K562 (cell line): ENCODE results near the gene GPATCH3.

Experiments
- FOXP4 ChIP-seq: sonication (generic); formaldehyde crosslinking; IDR thresholded peaks from 2 replicates; pipeline ENCODE4 v1.8.0; 2022; ENCODE audit warnings: mild to moderate bottlenecking, missing genetic modification reagents, borderline replicate concordance
- POLR2AphosphoS5 ChIP-seq: IDR thresholded peaks from 2 replicates; pipeline ENCODE4 v1.6.1; 2011; ENCODE audit warnings: mild to moderate bottlenecking, low read depth, low read length, moderate library complexity; ENCODE audit not compliant: control insufficient read depth, insufficient read depth
- SMARCB1 ChIP-seq: IDR thresholded peaks from 2 replicates; pipeline ENCODE4 v1.6.1; 2011; ENCODE audit warnings: improper control_type of control experiment, low read depth; ENCODE audit not compliant: insufficient read length
- YY1 ChIP-seq, 3 experiments: IDR thresholded peaks; 2 replicates each; pipeline ENCODE4 v1.6.1; 2011; ENCODE audit warnings: low read length in 2 of 3, mild to moderate bottlenecking in 2 of 3, moderate library complexity in 2 of 3, borderline replicate concordance in 1 of 3, control low read depth in 1 of 3, low read depth in 1 of 3; ENCODE audit not compliant: insufficient read depth in 3 of 3, insufficient replicate concordance in 2 of 3, control insufficient read depth in 1 of 3, insufficient read length in 1 of 3; ENCODE audit errors: extremely low read depth in 1 of 3
- TF ChIP-seq, protein P1 (sequence below), 3 experiments: IDR thresholded peaks in 2 of 3; conservative IDR thresholded peaks in 1 of 3; 2 replicates each; pipeline ENCODE4 v1.5.1; 2011 to 2012; ENCODE audit warnings: low read length in 3 of 3, mild to moderate bottlenecking in 3 of 3, control low read depth in 2 of 3, improper control_type of control experiment in 1 of 3, inconsistent platforms in 1 of 3, low read depth in 1 of 3, mixed read lengths in 1 of 3, moderate library complexity in 1 of 3; ENCODE audit not compliant: insufficient read depth in 2 of 3
- TF ChIP-seq, protein P2 (sequence below): fragments of 250-450 bp; sonication (Bioruptor Pico); IDR thresholded peaks from 2 replicates; pipeline ENCODE4 v1.5.0; 2020; ENCODE audit warnings: mild to moderate bottlenecking, borderline replicate concordance
- TF ChIP-seq, protein P3 (sequence below): sonication (generic); formaldehyde crosslinking; IDR thresholded peaks from 2 replicates; pipeline ENCODE4 v1.9.0; 2022; ENCODE audit warnings: mild to moderate bottlenecking, missing genetic modification reagents

DNA sequence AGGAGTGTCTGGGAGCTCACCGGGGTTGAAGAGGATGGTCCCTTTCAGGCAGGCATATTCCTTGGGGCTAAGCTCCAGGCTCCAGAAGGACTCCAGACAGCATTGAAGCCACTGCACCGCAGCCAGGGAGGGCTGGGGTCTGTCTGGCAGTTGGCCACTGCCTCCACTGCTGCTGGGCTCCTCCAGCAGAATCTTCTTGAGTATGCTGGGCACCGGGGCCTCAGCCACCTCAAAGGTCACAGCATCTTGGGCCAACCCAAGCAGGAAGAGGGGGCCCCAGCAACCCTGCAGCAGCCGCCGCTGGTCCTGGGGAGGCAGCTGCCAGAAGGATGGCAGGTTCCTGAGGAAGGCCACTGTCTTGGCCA lies 13.1 kb upstream of the GPATCH3 start:
- TF ChIP-seq, protein P1, sequence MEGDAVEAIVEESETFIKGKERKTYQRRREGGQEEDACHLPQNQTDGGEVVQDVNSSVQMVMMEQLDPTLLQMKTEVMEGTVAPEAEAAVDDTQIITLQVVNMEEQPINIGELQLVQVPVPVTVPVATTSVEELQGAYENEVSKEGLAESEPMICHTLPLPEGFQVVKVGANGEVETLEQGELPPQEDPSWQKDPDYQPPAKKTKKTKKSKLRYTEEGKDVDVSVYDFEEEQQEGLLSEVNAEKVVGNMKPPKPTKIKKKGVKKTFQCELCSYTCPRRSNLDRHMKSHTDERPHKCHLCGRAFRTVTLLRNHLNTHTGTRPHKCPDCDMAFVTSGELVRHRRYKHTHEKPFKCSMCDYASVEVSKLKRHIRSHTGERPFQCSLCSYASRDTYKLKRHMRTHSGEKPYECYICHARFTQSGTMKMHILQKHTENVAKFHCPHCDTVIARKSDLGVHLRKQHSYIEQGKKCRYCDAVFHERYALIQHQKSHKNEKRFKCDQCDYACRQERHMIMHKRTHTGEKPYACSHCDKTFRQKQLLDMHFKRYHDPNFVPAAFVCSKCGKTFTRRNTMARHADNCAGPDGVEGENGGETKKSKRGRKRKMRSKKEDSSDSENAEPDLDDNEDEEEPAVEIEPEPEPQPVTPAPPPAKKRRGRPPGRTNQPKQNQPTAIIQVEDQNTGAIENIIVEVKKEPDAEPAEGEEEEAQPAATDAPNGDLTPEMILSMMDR (IDR thresholded peaks at IDR 0.05 in 2 of 3, conservative IDR thresholded peaks at IDR 0.05 in 1 of 3; ENCODE audit: insufficient read depth in 2 of 3, low read depth in 1 of 3, low read length in 3 of 3), result no peak
- TF ChIP-seq, protein P2, sequence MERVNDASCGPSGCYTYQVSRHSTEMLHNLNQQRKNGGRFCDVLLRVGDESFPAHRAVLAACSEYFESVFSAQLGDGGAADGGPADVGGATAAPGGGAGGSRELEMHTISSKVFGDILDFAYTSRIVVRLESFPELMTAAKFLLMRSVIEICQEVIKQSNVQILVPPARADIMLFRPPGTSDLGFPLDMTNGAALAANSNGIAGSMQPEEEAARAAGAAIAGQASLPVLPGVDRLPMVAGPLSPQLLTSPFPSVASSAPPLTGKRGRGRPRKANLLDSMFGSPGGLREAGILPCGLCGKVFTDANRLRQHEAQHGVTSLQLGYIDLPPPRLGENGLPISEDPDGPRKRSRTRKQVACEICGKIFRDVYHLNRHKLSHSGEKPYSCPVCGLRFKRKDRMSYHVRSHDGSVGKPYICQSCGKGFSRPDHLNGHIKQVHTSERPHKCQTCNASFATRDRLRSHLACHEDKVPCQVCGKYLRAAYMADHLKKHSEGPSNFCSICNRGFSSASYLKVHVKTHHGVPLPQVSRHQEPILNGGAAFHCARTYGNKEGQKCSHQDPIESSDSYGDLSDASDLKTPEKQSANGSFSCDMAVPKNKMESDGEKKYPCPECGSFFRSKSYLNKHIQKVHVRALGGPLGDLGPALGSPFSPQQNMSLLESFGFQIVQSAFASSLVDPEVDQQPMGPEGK (CRISPR knock-in tag), result no peak
- TF ChIP-seq FOXP4 (no peak), POLR2AphosphoS5 (no peak), YY1 (IDR thresholded peaks at IDR 0.05; ENCODE audit: borderline replicate concordance in 1 of 3, control insufficient read depth in 1 of 3, extremely low read depth in 1 of 3, insufficient read depth in 3 of 3, insufficient read length in 1 of 3, insufficient replicate concordance in 2 of 3, low read depth in 1 of 3, low read length in 2 of 3) (no peak), SMARCB1 (no peak)
- TF ChIP-seq, protein P3, sequence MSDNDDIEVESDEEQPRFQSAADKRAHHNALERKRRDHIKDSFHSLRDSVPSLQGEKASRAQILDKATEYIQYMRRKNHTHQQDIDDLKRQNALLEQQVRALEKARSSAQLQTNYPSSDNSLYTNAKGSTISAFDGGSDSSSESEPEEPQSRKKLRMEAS, result no peak
